Activated CD8-positive, alpha-beta memory T cell treated with anti-CD3 and anti-CD28 coated beads for 4 hours (primary cell): Measurements from ENCODE around the gene SH3RF3.

Experiments
- DNase-seq, 2 donors: peaks; one replicate each; pipeline ENCODE4 v3.0.0-alpha.2; 2020; ENCODE audit warnings: low read depth in 2 of 2

Gene SH3RF3

GRCh38 chr2:109239720-109240119 lies 110.7 kb downstream of the SH3RF3 start:
- no peak for DNase-seq

- no peak for DNase-seq
These were observed 113.2 kb downstream of the SH3RF3 start for GRCh38 chr2:109242210-109242653.

DNA sequence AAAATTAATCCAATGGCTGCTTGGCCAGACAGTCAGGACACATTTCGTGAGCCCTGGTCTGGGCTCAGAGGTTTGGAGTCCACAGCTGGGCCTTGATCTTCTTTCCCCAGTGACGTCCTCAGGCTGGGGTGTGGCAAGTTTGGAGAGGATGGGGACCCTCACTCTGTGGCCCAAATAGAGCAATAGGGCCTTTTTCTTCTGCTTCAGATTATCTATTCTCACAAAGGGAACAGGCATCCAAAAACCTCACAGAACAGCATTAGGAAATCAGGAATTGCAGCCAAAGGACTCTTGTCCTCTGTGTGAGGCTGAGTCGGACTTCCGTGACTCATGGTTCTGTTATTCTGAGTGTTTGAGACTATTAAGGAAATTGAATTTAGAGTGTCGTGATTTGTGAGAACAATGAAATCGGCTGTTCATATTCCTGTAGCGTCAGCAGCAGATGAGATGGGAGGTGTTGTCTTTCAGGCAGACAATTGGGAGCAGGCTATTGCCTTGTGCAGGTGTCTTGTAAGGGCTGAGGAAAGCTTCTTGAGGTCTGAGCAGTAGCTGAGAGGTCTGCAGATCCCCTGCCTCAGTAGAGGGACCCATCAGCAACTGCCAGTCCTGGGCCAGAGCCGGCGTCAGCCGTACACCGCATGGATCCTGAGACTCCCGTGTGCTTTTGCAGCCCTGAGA lies 113.8 kb downstream of the SH3RF3 start:
- no peak for DNase-seq

DNA sequence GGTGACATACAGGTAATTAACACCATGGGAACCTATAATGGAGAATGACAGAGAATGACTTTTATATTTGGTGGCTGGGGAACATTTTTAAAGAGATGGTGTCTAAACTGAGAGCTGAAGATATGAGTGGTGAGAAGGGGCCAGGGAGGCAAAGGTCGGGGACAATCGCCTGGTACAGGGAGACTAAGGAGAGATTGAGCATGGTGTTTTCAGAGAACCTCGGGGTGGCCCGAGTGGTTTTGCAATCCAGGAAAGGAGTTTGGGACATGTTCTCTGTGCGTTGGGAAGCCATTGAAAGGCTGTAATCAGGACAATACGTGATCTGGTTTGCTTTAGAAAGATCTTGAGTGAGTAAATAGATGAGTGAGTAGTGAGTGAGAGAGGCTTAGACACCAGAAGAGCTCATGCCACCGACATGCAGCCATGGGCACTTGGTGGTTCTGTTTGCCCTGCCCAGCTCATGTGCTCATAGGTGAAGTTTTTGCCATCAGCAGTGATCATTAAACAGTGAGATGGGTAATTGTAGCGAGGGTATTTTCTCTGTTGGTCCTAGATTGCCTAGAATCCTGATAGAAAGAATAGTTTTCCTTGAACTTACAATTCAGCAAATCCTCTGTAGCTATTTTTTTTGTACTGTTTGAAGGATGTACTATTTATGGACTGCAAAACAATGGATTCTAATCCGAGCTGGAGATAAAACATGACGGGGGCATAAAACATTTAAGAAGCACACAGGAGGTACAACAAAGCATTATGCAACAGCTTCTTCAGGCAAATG lies 114.7 kb downstream of the SH3RF3 start:
- no peak for DNase-seq

GRCh38 chr2:109244304-109244582 lies 115.2 kb downstream of the SH3RF3 start:
- DNase-seq: no peak

GRCh38 chr2:109244750-109245382 lies 115.9 kb downstream of the SH3RF3 start:
- no peak for DNase-seq

GRCh38 chr2:109246176-109246575 lies 117.2 kb downstream of the SH3RF3 start:
- DNase-seq: no peak

DNA sequence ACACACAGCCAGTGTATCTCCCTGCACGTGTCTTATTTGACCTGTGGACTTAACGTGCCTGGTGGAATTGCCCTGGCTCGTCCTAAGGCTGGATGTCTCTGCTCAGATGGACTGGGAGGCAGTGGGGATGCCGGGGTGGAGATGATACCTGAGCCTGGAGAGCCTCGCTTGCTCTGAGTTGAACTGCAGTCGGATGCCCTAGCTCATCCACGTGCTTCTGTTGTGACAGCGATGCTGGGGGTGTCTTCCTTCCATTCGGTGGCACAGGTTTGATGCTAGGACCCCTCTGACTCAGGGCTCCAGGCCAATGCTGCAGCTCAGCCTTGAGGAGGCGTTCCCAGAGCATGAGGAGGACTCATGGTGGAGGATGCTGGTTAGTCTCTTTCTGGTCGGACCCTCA lies 117.6 kb downstream of the SH3RF3 start:
- no peak for DNase-seq

DNA sequence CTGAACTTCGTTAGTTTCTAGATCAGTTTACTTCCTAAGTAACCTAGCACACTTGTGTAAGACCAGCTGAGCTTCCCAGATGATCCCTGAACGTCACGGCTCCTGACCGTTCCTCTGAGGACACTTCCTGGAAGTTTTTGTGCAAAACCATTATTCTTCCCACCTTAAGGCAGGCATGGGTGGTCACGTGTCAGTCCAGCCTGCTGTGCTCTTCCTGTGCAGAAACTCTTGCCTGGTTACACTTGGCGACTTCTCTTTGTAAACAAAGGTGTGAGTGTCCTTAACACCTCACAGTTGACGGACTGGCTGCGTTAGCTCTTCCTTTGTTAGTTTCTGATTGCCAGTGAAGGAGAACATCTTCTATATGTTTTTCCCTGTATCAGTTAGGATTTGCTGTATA lies 118.3 kb downstream of the SH3RF3 start:
- no peak for DNase-seq

DNA sequence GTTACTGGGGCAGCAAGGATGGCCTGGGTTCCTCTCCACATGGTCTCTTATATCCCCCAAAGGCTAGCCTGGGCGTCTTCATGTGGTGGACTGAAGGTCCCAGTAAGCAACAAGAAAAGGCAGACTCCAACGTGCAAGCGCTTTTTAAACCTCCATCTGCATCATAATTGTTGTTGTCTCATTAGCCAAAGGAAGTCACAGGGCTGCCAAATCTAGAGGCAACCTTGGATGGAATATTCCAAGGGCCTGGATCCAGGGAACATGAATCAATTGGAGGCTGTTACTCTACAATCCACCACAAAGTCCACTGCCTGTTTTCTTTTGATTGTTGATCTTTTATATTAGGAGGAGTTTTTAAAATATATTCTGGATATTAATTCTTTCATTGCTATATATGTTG lies 118.8 kb downstream of the SH3RF3 start:
- no peak for DNase-seq

GRCh38 chr2:109248590-109248989 lies 119.6 kb downstream of the SH3RF3 start:
- no peak for DNase-seq

GRCh38 chr2:109253217-109253616 lies 124.2 kb downstream of the SH3RF3 start:
- no peak for DNase-seq

DNA sequence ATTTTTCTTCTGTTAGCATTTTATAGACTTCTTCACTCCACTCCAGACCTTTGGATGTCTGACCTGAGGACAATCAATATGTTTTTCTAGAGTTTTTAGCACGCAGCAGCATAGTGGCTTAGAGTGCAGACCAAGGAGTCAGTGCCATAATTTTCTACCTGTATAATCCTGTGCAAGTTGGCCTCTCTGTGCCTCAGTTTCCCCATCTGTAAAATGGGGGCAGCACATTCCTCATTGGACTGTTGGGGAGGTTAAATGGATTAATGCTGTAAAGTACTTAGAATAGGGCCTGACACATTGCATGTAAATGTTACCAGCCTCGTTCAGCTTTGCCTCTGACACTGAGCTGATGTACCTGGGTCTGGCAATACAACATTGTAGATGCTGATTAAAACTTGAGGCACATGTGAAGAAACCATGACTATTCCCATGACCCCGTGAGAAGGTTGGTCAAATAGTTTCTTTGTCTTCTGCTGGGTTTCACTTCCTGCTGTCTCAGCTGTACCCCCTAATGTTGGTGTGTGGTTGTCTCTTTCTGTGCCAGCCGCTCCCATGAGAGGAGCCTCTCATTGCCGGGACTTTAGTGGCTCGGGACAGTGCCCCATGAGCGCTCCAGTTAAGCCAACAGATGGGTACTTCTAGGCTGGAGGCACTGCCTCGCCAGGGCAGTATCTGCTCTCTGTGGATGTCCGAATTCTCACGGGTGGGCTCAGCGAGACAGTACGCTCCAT lies 125.3 kb downstream of the SH3RF3 start:
- DNase-seq: no peak

- no peak for DNase-seq
These were observed 126.6 kb downstream of the SH3RF3 start for GRCh38 chr2:109255654-109256053.

DNA sequence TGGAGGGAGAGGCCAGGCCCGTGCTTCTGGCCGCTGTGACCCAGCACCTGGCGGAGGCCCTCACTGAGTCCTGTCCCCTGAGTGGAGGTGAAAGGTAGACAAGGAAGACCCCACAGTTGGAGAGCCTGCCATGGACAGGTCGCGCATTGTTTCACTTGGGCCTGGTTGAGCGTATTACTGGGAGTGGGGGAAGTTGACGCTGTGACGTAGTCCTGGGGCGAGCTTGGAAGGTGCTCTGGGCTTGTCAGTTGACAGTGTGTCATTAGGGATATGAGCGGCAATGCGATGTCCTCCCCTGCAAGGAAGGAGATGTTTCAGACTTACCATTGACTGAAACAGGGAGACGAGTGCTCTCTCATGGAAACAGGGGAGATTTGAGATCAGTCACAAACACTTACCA lies 127.1 kb downstream of the SH3RF3 start:
- DNase-seq: no peak

GRCh38 chr2:109256921-109257320 lies 127.9 kb downstream of the SH3RF3 start:
- DNase-seq: no peak

DNA sequence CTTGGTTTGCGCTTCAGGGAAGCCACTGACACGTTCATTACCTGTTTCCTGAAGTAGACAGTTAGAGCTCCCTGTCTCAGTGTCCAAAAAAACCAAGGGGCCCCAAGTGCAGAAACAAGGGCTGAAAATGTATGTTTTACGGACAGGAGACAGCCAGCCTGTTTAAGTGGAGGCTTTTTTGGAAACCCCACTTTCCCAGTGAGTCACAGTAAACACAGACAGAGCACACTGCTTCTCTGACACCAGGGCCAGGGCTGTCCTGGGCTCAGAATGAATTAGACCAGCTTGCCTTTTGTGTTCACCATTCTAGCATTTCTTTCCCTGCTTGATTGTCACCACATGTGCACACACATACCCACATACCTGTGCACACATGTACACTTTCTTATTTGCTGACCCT lies 128.6 kb downstream of the SH3RF3 start:
- no peak for DNase-seq

DNA sequence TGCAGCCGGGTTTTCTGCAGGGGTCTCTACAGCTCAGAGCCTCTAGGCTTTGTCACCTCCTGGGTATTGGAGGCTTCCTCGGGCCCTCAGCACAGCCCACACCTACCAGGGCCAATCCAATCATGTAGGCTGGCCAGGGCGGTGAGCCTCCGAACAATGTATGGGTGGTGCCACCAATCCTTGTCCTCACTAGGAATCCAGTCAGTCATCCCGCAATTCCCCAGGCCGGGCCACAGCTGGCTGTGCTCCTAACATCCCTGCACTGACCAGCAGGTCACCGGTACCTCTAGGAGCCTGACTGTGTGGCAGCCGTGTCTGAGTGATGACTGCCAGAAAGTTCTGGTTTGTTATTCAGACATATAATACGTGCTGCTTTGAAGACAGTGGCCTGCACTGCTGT lies 129.4 kb downstream of the SH3RF3 start:
- DNase-seq: no peak

GRCh38 chr2:109258905-109259540 lies 130.0 kb downstream of the SH3RF3 start:
- no peak for DNase-seq

DNA sequence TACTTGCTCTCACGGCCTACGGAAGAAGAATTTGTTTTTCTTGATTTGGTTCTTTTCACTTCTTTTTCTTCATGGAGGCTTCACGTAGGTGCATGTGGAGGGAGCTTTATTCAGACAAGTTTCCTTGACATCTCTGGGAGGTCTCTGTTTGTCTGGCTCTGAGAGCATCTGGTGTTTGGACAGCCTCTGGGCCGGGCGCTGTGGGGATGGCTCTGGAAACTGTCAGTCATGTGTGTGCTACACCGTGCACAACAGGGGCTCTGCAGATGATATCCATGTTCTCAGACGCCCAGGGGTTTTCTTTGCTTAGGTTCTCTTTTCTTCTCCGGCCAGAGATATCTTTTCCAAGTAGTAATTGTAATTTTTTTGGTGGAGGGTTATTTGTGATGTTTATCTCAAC lies 130.7 kb downstream of the SH3RF3 start:
- no peak for DNase-seq

- DNase-seq: no peak
These were observed 131.3 kb downstream of the SH3RF3 start for GRCh38 chr2:109260116-109260855.
